Mesodermal cell (in vitro differentiated cells): ENCODE data around the gene BTBD17.

ENCODE experiments used
- H3K27ac ChIP-seq: 2 replicates; pipeline ENCODE4 v1.7.0; 2013; ENCODE audit warnings: mild to moderate bottlenecking, low read depth, low read length, moderate library complexity; ENCODE audit not compliant: severe bottlenecking
- H3K36me3 ChIP-seq: 2 replicates; pipeline ENCODE4 v1.7.1; 2013; ENCODE audit warnings: mild to moderate bottlenecking, low read length, moderate library complexity; ENCODE audit not compliant: control insufficient read depth, insufficient read depth
- H3K4me1 ChIP-seq: one replicate; pipeline ENCODE4 v1.7.1; 2013; ENCODE audit warnings: mild to moderate bottlenecking, low read length; ENCODE audit not compliant: insufficient read depth, control insufficient read depth, poor library complexity, severe bottlenecking
- H3K4me3 ChIP-seq: 2 replicates; pipeline ENCODE4 v1.7.0; 2013; ENCODE audit warnings: low read length, control low read depth, mild to moderate bottlenecking; ENCODE audit not compliant: insufficient read depth, poor library complexity, severe bottlenecking; ENCODE audit errors: extremely low read depth
- H3K9me3 ChIP-seq: 2 replicates; pipeline ENCODE4 v1.7.1; 2013; ENCODE audit warnings: mild to moderate bottlenecking, low read length, moderate library complexity; ENCODE audit not compliant: control insufficient read depth
- WGBS, 2 experiments: methylation state at CpG; one replicate each; pipeline ENCODE4 v1.1.5; 2013; ENCODE audit warnings: missing lambda C conversion rate in 2 of 2; ENCODE audit not compliant: insufficient coverage in 2 of 2; 5-methylcytosine and 5-hydroxymethylcytosine counted together

BTBD17 gene

GRCh38 chr17:74396567-74396966 is 34.9 kb upstream of the BTBD17 start:
- H3K36me3 ChIP-seq = no peaks in the 10 kb centered on the region
- peaks cover 10% of the 10 kb centered on the region for H3K4me1 ChIP-seq
- no peak overlapping the region for H3K27ac ChIP-seq
- H3K9me3 ChIP-seq = no peaks in the 10 kb centered on the region
- 80 to 100% methylated on average over 1 of the region's 4 CpGs for WGBS, 2 experiments
- H3K4me3 ChIP-seq = no peak overlapping the region

- no peak overlapping the region for H3K4me3 ChIP-seq
- H3K27ac ChIP-seq = peak overlapping the region; percentile 62
- 95 to 98% methylated on average over 7 of the region's 7 CpGs for WGBS, 2 experiments
- peaks cover 13% of the 10 kb centered on the region for H3K4me1 ChIP-seq
- H3K36me3 ChIP-seq = no peaks in the 10 kb centered on the region
- no peaks in the 10 kb centered on the region for H3K9me3 ChIP-seq
These were observed 33.3 kb upstream of the BTBD17 start for GRCh38 chr17:74394977-74395376.

GRCh38 chr17:74394275-74394950 is 32.7 kb upstream of the BTBD17 start:
- WGBS, 2 experiments = 84 to 90% methylated on average over 8 to 9 of the region's 12 CpGs
- Histone ChIP-seq H3K4me3 (no peak overlapping the region), H3K4me1 (peaks cover 13% of the 10 kb centered on the region), H3K9me3 (no peaks in the 10 kb centered on the region), H3K27ac (peak overlapping the region; percentile 62), H3K36me3 (no peaks in the 10 kb centered on the region)

- H3K4me1 ChIP-seq = peaks cover 18% of the 10 kb centered on the region
- H3K4me3 ChIP-seq = no peak overlapping the region
- H3K9me3 ChIP-seq = no peaks in the 10 kb centered on the region
- H3K27ac ChIP-seq = no peak overlapping the region
- H3K36me3 ChIP-seq = no peaks in the 10 kb centered on the region
- WGBS, 2 experiments = 88 to 93% methylated on average over 4 to 6 of the region's 6 CpGs
These were observed 31.8 kb upstream of the BTBD17 start for GRCh38 chr17:74393346-74393942.

GRCh38 chr17:74392848-74393247 is 31.2 kb upstream of the BTBD17 start:
- Histone ChIP-seq H3K36me3 (no peaks in the 10 kb centered on the region), H3K27ac (no peak overlapping the region), H3K9me3 (no peaks in the 10 kb centered on the region), H3K4me1 (peaks cover 20% of the 10 kb centered on the region), H3K4me3 (no peak overlapping the region)
- 54 to 67% methylated on average over 3 of the region's 5 CpGs for WGBS, 2 experiments

- Histone ChIP-seq H3K36me3 (no peaks in the 10 kb centered on the region), H3K27ac (peak overlapping the region; percentile 98), H3K9me3 (no peaks in the 10 kb centered on the region), H3K4me1 (peaks cover 21% of the 10 kb centered on the region), H3K4me3 (no peak overlapping the region)
- 88% methylated on average over 5 of the region's 5 CpGs for WGBS, 2 experiments
These were observed 30.1 kb upstream of the BTBD17 start for GRCh38 chr17:74391771-74392170.

GRCh38 chr17:74390680-74391653 is 29.3 kb upstream of the BTBD17 start:
- no peaks in the 10 kb centered on the region for H3K36me3 ChIP-seq
- no peaks in the 10 kb centered on the region for H3K9me3 ChIP-seq
- WGBS, 2 experiments = 87 to 91% methylated on average over 9 to 10 of the region's 11 CpGs
- peaks cover 21% of the 10 kb centered on the region for H3K4me1 ChIP-seq
- peak overlapping the region; percentile 98 for H3K27ac ChIP-seq
- H3K4me3 ChIP-seq = no peak overlapping the region

- H3K4me3 ChIP-seq = no peak overlapping the region
- no peaks in the 10 kb centered on the region for H3K36me3 ChIP-seq
- peak overlapping the region; percentile 98 for H3K27ac ChIP-seq
- no peaks in the 10 kb centered on the region for H3K9me3 ChIP-seq
- 85 to 98% methylated on average over 2 of the region's 2 CpGs for WGBS, 2 experiments
- H3K4me1 ChIP-seq = peaks cover 21% of the 10 kb centered on the region
These were observed 28.4 kb upstream of the BTBD17 start for GRCh38 chr17:74389937-74390679.

- WGBS, 2 experiments = 78 to 82% methylated on average over 9 to 10 of the region's 12 CpGs
- no peaks in the 10 kb centered on the region for H3K9me3 ChIP-seq
- no peaks in the 10 kb centered on the region for H3K36me3 ChIP-seq
- no peak overlapping the region for H3K4me3 ChIP-seq
- H3K27ac ChIP-seq = no peak overlapping the region
- peaks cover 13% of the 10 kb centered on the region for H3K4me1 ChIP-seq
These were observed 27.6 kb upstream of the BTBD17 start for GRCh38 chr17:74389084-74389753.
